ENCODE data around the gene GRP. TPM values are rescaled to one million over a fixed set of nuclear protein-coding genes. Genes with fewer than 3 reads are reported as not detected.

The GRP gene
- total and polyA plus RNA-seq, 2 donors = 0.48 TPM; not detected in 1

GRCh38 chr18:59264651-59265245, 44.8 kb downstream of the GRP start:
- H3K4me3 ChIP-seq (ENCODE audit: low read length in 2 of 2) = no peak overlapping the region
- no peak for DNase-seq (ENCODE audit: low read depth in 6 of 9, low spot score in 9 of 9)
- WGBS = 14% methylated on average over 41 of the region's 41 CpGs
- H3K9me3 ChIP-seq (ENCODE audit: control insufficient read depth in 2 of 2, insufficient read depth in 1 of 2, low read length in 1 of 2) = no peaks in the 10 kb centered on the region
- no peak overlapping the region for H3K27ac ChIP-seq (ENCODE audit: low read depth in 1 of 2, low read length in 1 of 2)
- H3K4me1 ChIP-seq (ENCODE audit: control insufficient read depth in 2 of 2, insufficient read depth in 2 of 2, low read length in 2 of 2) = no peaks in the 10 kb centered on the region
- no peaks in the 10 kb centered on the region for H3K36me3 ChIP-seq (ENCODE audit: control insufficient read depth in 2 of 2, insufficient read depth in 2 of 2, low read length in 1 of 2)
- H3K27me3 ChIP-seq (ENCODE audit: control insufficient read depth in 2 of 2, insufficient read depth in 1 of 2, low read length in 1 of 2) = peaks cover 67 to 70% of the 10 kb centered on the region in 2 donors

- Histone ChIP-seq H3K36me3 (ENCODE audit: control insufficient read depth in 2 of 2, insufficient read depth in 2 of 2, low read length in 1 of 2) (no peaks in the 10 kb centered on the region), H3K27me3 (ENCODE audit: control insufficient read depth in 2 of 2, insufficient read depth in 1 of 2, low read length in 1 of 2) (peaks cover 69 to 77% of the 10 kb centered on the region in 2 donors), H3K9me3 (ENCODE audit: control insufficient read depth in 2 of 2, insufficient read depth in 1 of 2, low read length in 1 of 2) (no peaks in the 10 kb centered on the region), H3K4me3 (ENCODE audit: low read length in 2 of 2) (peak overlapping the region; percentile 16 to 43), H3K27ac (ENCODE audit: low read depth in 1 of 2, low read length in 1 of 2) (no peak overlapping the region), H3K4me1 (ENCODE audit: control insufficient read depth in 2 of 2, insufficient read depth in 2 of 2, low read length in 2 of 2) (no peaks in the 10 kb centered on the region)
- WGBS = 6% methylated on average over 38 of the region's 38 CpGs
- peak in 1 of 9 donors; percentile 31 for DNase-seq (ENCODE audit: low read depth in 6 of 9, low spot score in 9 of 9)
These were observed 45.5 kb downstream of the GRP start for GRCh38 chr18:59265246-59265973.

- H3K9me3 ChIP-seq (ENCODE audit: control insufficient read depth in 2 of 2, insufficient read depth in 1 of 2, low read length in 1 of 2) = no peaks in the 10 kb centered on the region
- no peak overlapping the region for H3K4me3 ChIP-seq (ENCODE audit: low read length in 2 of 2)
- no peak overlapping the region for H3K27ac ChIP-seq (ENCODE audit: low read depth in 1 of 2, low read length in 1 of 2)
- no peak for DNase-seq (ENCODE audit: low read depth in 6 of 9, low spot score in 9 of 9)
- H3K36me3 ChIP-seq (ENCODE audit: control insufficient read depth in 2 of 2, insufficient read depth in 2 of 2, low read length in 1 of 2) = no peaks in the 10 kb centered on the region
- 13% methylated on average over 12 of the region's 12 CpGs for WGBS
- peaks cover 74 to 83% of the 10 kb centered on the region in 2 donors for H3K27me3 ChIP-seq (ENCODE audit: control insufficient read depth in 2 of 2, insufficient read depth in 1 of 2, low read length in 1 of 2)
- H3K4me1 ChIP-seq (ENCODE audit: control insufficient read depth in 2 of 2, insufficient read depth in 2 of 2, low read length in 2 of 2) = no peaks in the 10 kb centered on the region
These were observed 46.0 kb downstream of the GRP start for GRCh38 chr18:59265974-59266369.

GRCh38 chr18:59266459-59266858, 46.5 kb downstream of the GRP start:
- no peaks in the 10 kb centered on the region for H3K36me3 ChIP-seq (ENCODE audit: control insufficient read depth in 2 of 2, insufficient read depth in 2 of 2, low read length in 1 of 2)
- H3K9me3 ChIP-seq (ENCODE audit: control insufficient read depth in 2 of 2, insufficient read depth in 1 of 2, low read length in 1 of 2) = no peaks in the 10 kb centered on the region
- DNase-seq (ENCODE audit: low read depth in 6 of 9, low spot score in 9 of 9) = no peak
- no peak overlapping the region for H3K4me3 ChIP-seq (ENCODE audit: low read length in 2 of 2)
- H3K27me3 ChIP-seq (ENCODE audit: control insufficient read depth in 2 of 2, insufficient read depth in 1 of 2, low read length in 1 of 2) = peaks cover 77 to 87% of the 10 kb centered on the region in 2 donors
- no peak overlapping the region for H3K27ac ChIP-seq (ENCODE audit: low read depth in 1 of 2, low read length in 1 of 2)
- no peaks in the 10 kb centered on the region for H3K4me1 ChIP-seq (ENCODE audit: control insufficient read depth in 2 of 2, insufficient read depth in 2 of 2, low read length in 2 of 2)
- WGBS = 25% methylated on average over 1 of the region's 1 CpG

GRCh38 chr18:59266886-59267502, 47.0 kb downstream of the GRP start:
- 11% methylated on average over 10 of the region's 10 CpGs for WGBS
- Histone ChIP-seq H3K36me3 (ENCODE audit: control insufficient read depth in 2 of 2, insufficient read depth in 2 of 2, low read length in 1 of 2) (no peaks in the 10 kb centered on the region), H3K27ac (ENCODE audit: low read depth in 1 of 2, low read length in 1 of 2) (no peak overlapping the region), H3K4me3 (ENCODE audit: low read length in 2 of 2) (no peak overlapping the region), H3K4me1 (ENCODE audit: control insufficient read depth in 2 of 2, insufficient read depth in 2 of 2, low read length in 2 of 2) (no peaks in the 10 kb centered on the region), H3K9me3 (ENCODE audit: control insufficient read depth in 2 of 2, insufficient read depth in 1 of 2, low read length in 1 of 2) (no peaks in the 10 kb centered on the region), H3K27me3 (ENCODE audit: control insufficient read depth in 2 of 2, insufficient read depth in 1 of 2, low read length in 1 of 2) (peaks cover 81 to 93% of the 10 kb centered on the region in 2 donors)
- DNase-seq (ENCODE audit: low read depth in 6 of 9, low spot score in 9 of 9) = no peak

- Histone ChIP-seq H3K27ac (ENCODE audit: low read depth in 1 of 2, low read length in 1 of 2) (no peak overlapping the region), H3K27me3 (ENCODE audit: control insufficient read depth in 2 of 2, insufficient read depth in 1 of 2, low read length in 1 of 2) (peaks cover 87 to 99% of the 10 kb centered on the region in 2 donors), H3K9me3 (ENCODE audit: control insufficient read depth in 2 of 2, insufficient read depth in 1 of 2, low read length in 1 of 2) (no peaks in the 10 kb centered on the region), H3K4me1 (ENCODE audit: control insufficient read depth in 2 of 2, insufficient read depth in 2 of 2, low read length in 2 of 2) (peaks cover 0 to 2% of the 10 kb centered on the region in 2 donors), H3K36me3 (ENCODE audit: control insufficient read depth in 2 of 2, insufficient read depth in 2 of 2, low read length in 1 of 2) (no peaks in the 10 kb centered on the region), H3K4me3 (ENCODE audit: low read length in 2 of 2) (no peak overlapping the region)
- 4% methylated on average over 41 of the region's 41 CpGs for WGBS
- no peak for DNase-seq (ENCODE audit: low read depth in 6 of 9, low spot score in 9 of 9)
These were observed 47.7 kb downstream of the GRP start for GRCh38 chr18:59267503-59268126.

- DNase-seq (ENCODE audit: low read depth in 6 of 9, low spot score in 9 of 9) = no peak
- WGBS = 11% methylated on average over 28 of the region's 28 CpGs
- no peaks in the 10 kb centered on the region for H3K9me3 ChIP-seq (ENCODE audit: control insufficient read depth in 2 of 2, insufficient read depth in 1 of 2, low read length in 1 of 2)
- H3K36me3 ChIP-seq (ENCODE audit: control insufficient read depth in 2 of 2, insufficient read depth in 2 of 2, low read length in 1 of 2) = no peaks in the 10 kb centered on the region
- H3K27ac ChIP-seq (ENCODE audit: low read depth in 1 of 2, low read length in 1 of 2) = no peak overlapping the region
- H3K27me3 ChIP-seq (ENCODE audit: control insufficient read depth in 2 of 2, insufficient read depth in 1 of 2, low read length in 1 of 2) = peaks cover 91 to 99% of the 10 kb centered on the region in 2 donors
- H3K4me1 ChIP-seq (ENCODE audit: control insufficient read depth in 2 of 2, insufficient read depth in 2 of 2, low read length in 2 of 2) = peaks cover 0 to 2% of the 10 kb centered on the region in 2 donors
- no peak overlapping the region for H3K4me3 ChIP-seq (ENCODE audit: low read length in 2 of 2)
These were observed 48.3 kb downstream of the GRP start for GRCh38 chr18:59268127-59268720.

GRCh38 chr18:59268721-59269562, 49.0 kb downstream of the GRP start:
- Histone ChIP-seq H3K27ac (ENCODE audit: low read depth in 1 of 2, low read length in 1 of 2) (no peak overlapping the region), H3K36me3 (ENCODE audit: control insufficient read depth in 2 of 2, insufficient read depth in 2 of 2, low read length in 1 of 2) (no peaks in the 10 kb centered on the region), H3K4me1 (ENCODE audit: control insufficient read depth in 2 of 2, insufficient read depth in 2 of 2, low read length in 2 of 2) (peaks cover 0 to 2% of the 10 kb centered on the region in 2 donors), H3K9me3 (ENCODE audit: control insufficient read depth in 2 of 2, insufficient read depth in 1 of 2, low read length in 1 of 2) (no peaks in the 10 kb centered on the region), H3K27me3 (ENCODE audit: control insufficient read depth in 2 of 2, insufficient read depth in 1 of 2, low read length in 1 of 2) (peaks cover 91 to 99% of the 10 kb centered on the region in 2 donors), H3K4me3 (ENCODE audit: low read length in 2 of 2) (peak overlapping the region in 1 of 2 donors; percentile 15)
- 3% methylated on average over 90 of the region's 90 CpGs for WGBS
- peak in 2 of 9 donors; percentile 5 to 37 for DNase-seq (ENCODE audit: low read depth in 6 of 9, low spot score in 9 of 9)
